AG08395 (cell line): ENCODE measurements around the gene VPS16.

Experiments
- DNase-seq: peaks from one replicate; pipeline ENCODE4 v3.0.0; 2012; ENCODE audit warnings: mixed read lengths, low spot score

Gene VPS16

DNA sequence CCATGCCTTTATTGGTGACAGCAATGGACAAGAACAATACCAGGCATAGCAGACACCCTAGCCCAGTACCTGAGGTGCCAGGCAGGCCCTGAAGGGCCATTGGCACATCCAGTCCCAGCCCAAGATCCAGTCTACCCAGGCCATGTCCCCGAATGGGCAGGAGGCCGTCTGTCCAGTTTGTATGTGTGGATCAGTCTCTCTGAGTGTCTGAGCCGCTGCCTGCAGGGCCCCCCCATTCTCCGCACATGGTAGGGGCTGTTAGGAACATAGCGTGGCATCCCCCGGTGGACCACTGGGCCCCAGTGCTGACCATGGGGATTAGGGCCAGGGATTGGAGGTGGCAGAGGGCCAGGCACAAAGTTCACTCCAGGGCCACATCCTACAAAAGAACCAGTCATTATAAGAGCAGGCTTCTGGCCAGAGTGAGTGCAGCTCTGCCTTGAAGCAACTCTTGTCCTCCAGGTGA lies 5.2 kb upstream of the VPS16 start:
- DNase-seq: no peak

DNA sequence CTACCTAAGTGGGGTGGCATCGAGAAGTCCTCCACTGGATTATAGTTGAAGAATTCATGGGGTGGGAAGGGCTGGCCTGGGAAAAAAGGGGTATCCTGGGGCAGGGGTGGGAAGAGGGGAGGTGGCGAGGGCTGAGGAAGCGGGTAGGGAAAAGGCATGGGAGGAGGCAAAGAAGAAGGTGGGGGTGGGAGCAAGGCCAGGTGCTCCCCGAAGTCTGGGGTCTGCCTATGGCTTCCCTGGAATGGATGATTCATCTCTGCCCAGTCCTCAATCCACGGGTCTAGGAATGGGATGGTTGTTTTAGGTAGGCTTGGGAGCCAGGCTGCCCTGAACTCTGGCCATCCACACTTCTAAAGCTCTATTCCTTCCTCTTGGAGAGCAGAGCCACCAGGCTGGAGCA lies 4.5 kb upstream of the VPS16 start:
- no peak for DNase-seq

DNA sequence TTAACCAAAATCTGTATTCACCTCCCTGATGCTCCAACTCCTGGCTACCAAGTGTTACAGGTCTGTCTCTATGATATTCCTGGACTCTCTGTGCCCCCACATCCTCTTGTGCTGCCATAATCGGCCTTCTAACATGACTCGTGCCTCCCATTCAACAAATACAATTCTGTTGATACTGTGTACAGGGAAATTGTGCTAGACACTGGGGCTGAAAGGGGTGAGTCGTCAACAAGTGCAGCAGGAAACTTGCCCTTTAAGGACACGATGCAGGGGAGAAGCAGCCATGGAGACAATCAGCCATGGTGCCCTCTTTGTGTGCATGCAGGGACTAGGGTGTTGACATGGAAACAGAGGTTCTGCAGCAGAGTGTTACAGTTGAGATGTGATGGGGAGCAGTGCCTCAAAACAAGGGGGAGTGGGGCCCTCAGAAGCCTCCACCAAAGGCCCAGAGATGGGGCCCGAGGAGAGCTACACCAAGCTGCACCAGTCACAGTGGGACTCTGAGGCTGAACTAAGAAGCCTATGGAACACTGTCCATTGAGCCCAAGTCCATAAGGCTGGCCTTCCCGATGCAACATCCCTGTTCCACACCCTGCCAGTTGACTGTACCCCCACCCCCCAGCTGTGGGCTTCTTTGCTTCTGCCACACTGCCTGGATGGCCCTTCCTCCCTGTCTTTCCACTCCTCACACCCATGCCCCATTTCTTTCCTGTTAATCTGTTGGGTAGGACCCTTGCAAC lies 3.2 kb upstream of the VPS16 start:
- DNase-seq: no peak

DNA sequence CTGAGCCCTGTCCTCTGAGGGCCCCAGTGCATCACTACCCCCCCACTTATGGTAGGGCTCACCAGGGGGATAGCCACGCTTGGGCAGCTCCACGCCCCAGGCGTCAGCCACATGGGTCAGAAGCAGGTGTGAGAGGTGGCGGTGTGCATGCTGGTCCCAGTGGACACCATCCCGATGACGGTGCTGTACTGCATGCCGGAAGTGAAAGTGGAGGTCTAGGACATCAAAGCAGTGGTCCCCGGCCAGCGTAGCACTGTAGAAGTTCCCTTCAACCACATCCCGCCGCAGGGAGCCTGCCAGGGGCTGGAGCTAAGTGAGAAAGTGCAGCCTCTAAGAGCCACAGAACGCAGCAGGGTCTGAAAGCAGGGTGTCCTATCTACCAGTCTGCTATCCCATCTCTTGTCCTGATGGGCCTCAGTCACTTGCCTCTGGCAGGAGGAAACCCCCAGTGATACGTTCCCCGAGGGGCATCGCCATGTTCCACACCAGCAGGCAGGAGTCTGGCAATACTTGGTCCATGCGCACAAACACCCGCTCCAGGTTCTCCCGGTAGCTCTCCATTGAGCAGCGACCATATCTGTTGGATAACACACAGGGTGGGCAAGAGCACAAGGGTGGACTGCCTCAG lies 2.3 kb upstream of the VPS16 start:
- DNase-seq: no peak

DNA sequence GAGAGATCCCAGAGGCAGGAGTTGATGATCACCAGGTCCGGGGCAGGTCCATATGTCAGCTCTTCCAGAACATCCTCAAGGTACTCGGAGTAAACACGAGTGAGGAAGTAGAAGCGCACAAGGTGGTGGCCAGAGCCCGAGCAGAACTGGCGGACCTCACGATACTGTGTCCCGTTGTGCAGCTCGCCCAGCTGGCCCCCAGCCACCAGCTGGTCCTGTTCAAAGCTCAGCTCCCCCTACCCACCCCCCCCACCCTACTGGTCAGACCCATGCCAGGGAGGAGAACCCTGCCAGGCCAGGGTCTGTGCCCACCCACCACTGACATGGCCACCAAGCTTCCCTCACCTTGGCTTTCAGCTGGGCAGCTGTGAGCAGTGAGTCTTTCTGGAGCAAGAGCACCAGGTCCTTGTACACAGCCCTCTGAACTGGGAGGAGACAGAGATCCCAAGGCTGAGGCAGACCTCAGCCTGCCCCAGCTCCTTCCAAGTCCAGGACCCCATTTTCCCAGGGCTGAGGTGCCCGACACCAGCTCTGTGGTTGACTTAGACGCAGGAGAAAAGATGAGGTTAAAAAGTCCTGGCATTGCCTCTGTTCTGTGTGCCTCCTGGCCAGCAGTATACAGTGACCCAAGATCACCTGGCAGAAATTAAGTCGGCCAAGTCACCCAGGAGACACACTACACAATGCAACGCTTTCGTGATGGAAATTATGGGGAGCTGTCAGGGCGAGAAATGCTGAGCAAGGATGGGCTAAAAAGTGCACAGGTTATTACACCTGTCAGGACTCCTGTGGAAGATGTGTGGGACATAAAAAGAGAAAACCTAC lies 1.5 kb upstream of the VPS16 start:
- DNase-seq: no peak

DNA sequence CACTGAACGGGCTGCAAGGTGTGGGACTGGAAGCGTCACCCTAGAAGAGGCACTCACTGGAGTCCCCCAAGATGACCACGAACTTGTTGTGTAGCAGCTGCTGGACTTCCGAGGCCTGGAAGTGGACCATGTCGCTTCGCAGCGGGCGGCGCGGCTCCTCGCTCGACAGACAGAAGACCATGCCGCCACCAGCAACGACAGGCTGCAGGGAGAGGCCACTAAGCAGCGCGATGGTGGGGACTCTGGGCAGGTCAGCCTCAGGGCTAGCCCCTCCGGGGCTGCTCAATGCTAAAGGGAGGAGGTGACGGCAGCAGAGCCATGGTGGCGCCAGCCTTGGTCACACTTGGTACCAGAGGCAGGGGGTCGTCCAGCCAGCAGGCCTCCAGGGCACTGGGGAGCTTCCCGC lies 810 bp upstream of the VPS16 start:
- no peak for DNase-seq

DNA sequence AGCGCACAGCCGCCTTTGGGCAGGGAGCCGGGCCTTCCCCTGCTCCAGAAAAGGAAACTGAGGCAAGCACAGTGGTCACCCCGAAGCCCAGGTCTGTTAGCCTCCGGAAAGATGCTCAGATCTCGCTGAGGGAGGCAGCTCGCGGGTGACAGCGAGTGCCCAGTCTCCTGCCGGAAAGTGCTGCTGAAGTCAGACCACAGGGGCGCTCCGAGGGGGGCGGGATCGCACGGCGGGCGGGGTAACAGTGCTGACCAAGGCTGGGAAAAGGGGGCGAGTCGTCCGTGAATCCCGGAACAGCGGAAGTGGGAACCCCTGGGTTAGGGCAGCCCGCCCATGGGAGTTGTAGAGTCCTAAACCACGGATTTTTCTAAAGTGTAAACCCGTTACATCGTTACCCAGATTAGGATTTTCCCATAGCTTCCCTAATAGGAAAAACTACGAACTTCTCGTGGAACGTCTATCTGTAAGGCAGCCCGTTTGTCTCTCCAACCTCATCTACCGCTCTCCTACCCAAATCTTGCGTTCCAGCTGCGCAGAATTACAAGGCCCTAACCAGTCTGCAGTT lies 504 bp downstream of the VPS16 start:
- peak; percentile 79 for DNase-seq

DNA sequence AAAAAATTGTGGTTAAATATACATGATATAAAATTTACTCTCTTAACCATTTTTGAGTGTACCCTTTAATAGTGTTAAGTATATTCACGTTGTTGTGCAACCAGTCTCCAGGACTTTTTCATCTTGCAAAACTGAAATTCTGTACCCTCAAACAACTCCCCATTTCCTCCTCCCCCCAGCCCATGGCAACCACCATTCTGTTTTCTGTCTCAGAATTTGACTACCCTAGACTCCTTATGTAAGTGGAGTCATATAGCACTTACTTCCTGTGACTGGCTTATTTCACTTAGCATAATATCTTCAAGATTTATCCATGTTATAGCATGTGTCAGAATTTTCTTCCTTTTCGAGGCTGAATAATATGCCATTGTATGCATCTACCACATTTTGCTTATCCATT lies 5.1 kb downstream of the VPS16 start:
- no peak for DNase-seq

DNA sequence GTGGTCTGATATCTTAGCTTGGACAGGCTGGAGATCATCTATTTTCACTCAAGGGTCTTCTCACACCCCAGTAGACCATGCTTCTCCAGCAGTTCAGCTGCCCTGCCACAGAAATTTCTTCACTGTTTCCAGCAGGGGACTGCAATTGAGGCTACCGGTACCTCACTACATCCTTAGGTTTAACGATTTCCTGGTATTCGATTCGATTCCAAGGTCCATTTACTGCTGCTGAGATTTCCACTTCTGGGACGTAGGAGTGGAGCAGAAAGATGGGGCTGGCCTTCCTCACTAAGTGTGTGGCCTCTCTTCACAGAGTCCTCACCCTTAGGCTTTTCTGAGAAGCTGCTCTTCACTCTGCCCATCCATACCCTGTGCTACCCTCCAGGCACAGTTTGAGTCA lies 6.2 kb downstream of the VPS16 start:
- DNase-seq: no peak

DNA sequence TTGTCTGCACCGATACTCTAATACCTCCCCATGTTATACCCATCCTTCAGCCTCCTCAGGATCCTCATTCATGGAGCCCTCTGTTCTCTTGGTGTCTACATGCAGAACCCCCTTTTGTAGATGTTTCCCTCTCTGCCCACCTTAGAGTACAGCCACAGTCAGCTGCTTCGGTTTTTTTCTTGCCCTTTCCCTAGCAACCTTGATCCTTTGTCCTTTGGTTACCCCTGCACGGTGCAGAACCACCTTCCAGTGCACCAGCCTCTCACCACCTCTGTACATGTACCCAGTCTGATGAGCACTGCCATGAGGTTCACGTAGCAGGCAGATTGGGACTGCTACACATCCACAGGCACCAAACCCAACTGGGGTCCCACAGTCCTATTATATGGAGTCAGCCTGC lies 7.3 kb downstream of the VPS16 start:
- DNase-seq: no peak

DNA sequence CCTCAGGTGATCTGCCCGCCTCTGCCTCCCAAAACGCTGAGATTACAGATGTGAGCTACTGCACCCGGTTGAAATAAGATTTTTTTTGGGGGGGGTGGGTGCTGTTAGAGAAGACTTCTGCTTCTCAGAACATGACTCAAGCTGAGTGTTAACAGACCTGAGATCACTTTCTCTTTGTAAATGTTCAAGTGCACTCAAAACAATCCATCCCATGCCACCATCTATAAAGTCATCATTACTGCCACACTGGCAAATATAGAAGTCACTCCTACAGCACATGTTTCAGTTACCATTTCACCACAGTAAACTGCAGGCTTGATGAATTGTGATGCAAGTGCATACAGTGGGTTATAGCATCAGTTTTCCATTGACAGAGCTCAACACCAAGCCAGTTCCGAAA lies 9.0 kb downstream of the VPS16 start:
- DNase-seq: no peak

DNA sequence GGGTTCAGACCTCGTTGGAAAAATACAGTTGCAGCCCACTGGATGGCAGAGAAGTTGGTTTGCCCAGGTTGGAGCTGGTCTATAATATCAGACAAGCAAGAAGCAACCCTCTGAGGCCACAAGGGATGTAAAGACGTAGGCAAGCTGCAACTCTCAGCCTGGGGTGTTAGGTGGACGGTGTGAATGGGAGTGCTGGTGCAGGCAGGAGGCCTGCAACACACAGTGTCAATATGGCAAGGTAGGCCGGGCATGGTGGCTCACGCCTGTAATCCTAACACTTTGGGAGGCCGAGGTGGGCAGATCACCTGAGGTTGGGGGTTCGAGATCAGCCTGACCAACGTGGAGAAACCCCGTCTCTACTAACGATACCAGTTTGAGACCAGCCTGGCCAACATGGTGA lies 10.5 kb downstream of the VPS16 start:
- no peak for DNase-seq

DNA sequence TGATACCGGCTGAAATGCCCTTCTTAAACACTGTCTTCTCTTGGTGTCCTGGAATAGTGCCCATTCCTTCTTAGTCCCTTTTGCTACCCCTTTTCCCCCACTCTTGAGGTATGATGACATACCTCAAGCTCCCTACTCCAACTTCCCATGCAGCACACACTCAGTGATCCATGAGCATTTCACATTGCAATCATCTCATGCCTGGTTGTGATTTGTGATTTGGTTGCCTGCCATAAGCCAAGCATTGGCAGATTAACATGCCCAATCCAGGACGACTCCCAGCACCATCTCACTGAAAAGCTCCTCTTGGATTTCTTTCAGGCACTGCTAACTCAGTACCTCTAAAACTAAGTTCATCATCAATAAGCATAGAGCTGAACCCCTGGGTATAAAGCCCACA lies 18.0 kb downstream of the VPS16 start:
- DNase-seq: no peak

DNA sequence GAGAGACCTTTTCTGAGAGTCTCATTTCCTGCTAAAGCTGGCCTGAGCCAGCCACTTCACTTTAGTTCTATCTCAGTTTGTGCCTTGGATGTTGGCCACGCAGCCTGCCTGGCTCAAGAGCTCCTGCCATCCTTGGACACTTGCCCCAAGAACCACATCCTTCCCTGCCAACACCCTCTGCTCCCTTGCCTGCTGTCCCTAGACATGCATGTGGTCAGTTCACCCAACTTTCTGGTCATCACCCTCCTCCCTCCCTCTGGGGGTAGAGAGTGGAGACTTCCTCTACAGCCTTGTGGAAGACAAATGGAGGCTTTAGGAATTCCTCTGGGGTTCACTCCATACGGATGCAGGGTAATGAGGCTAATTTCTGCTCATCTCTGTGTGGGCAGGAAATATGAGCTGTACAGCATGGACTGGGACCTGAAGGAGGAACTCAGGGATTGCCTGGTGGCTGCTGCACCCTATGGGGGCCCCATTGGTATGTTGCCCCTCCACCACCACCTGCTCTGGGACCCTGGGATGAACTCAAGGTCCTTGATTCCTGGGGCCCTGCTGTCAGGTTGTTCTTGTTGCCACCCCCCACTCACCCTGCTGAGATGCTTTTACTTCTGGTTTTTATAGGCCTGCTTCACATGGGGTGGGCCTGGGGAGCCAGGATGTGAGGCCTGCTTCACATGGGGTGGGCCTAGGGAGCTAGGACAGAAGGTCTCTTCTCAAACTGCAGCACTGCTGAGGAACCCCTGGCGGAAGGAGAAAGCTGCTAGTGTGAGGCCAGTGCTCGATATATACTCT lies 19.0 kb downstream of the VPS16 start:
- peak; percentile 86 for DNase-seq

DNA sequence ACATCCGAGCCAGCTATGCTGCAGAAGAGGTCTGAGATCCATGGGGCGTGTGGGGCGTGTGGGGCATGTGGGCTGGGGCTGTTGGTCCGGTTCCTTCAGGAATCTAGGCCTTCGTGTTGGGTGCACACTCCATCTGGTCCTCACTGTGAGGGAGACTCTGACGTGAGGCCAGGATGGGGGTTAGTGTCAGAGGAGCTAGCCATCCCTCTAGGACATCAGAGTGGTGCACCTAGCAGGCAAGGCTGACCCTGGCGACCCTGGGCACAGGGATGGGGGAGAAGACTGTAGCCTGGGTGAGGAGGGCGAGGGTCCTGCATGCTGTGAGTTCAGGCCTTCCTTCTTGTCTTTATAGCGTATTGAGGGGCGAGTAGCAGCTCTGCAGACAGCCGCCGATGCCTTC lies 24.1 kb downstream of the VPS16 start:
- DNase-seq: no peak

DNA sequence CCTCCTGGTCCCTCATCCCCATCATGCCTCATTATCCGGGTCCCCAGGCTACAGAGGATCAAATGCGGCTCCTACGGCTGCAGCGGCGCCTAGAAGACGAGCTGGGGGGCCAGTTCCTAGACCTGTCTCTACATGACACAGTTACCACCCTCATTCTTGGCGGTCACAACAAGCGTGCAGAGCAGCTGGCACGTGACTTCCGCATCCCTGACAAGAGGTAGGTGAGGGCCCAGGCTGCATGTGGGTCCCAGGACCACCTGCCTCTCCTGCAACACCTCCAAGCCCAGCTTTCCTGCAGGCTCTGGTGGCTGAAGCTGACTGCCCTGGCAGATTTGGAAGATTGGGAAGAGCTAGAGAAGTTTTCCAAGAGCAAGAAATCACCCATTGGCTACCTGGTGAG lies 24.6 kb downstream of the VPS16 start:
- no peak for DNase-seq

DNA sequence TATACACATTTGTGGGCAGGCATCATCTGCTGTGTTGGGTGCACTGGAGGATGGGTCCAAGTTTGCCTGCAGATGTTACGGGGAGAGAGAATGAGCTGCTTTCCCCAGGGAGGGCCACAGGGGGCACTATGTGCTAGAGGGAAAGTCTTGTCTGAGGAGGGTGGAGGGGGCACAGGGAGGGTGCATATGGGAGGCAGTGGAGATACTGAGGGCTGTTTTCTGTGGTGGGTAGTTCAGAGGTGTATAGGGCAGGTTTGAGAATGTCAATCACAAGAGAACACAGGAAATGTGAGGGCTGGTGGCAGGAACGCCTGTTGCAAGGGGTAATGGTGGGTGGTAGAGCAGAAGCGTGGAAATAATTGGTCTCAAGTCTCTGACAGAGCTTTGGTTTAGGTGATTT lies 25.1 kb downstream of the VPS16 start:
- no peak for DNase-seq

DNA sequence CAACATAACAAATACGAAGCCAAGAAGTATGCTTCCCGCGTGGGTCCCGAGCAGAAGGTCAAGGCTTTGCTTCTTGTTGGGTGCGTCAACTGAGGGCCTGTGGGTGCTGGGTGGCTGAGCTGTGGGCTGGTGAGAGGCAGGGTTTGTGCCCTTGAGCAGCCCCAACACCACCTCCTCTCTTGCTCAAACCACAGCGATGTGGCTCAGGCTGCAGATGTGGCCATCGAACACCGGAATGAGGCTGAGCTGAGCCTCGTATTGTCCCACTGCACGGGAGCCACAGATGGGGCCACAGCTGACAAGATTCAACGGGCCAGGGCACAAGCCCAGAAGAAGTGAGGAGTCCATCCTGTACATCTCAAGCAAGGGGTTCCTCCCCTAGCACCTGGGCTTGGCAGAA lies 25.7 kb downstream of the VPS16 start:
- no peak for DNase-seq

DNA sequence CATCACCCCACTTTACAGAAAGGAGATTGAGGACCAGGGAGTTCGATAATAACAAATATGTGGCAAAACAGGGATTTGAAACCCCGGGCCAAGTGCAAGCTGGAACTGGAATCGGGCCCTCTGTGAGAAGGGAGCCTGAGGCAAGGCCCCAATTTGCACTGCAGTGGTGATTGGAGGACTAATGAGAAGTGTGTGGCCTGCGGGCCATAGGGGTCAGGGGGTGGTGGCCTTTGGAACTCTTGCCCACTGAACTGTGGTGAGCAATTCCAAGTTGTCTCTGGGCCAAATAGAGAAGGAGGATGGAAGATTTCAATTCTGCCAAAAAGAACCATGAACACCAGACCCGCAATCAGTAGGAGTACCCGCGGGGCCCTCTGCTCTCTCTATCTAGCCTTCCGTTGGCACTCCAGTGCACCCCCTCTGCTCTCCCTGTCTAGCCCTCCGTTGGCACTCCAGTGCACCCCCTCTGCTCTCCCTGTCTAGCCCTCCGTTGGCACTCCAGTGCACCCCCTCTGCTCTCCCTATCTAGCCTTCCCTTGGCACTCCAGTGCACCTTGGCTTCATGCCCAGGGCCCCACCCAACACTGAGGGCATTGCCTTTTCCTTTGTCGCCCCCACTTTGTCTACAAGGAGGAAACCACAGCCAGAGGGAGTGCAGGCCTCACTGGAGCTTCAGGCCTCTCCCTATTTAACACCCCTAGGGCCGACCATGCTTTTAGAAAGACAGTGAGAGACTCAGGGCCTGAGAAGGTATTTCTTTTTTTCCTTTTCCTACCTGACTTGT lies 26.7 kb downstream of the VPS16 start:
- no peak for DNase-seq

DNA sequence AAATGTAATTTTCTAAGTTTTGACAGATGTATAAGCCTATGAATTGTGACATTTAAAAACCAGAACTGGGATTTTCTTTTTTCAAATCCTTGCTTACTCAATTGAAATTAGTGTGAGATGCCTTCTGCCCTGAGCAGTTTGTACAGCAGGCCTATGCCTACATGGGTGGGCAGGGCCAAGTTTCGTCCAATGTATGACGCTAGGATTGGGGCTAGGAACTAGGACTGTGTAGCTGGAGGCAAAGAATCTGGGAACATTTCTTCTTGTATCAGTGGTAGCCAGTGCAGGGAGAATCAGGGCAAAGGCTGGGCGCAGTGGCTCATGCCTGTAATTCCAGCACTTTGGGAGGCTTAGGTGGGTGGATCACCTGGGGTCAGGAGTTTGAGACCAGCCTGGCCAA lies 28.8 kb downstream of the VPS16 start:
- DNase-seq: no peak

DNA sequence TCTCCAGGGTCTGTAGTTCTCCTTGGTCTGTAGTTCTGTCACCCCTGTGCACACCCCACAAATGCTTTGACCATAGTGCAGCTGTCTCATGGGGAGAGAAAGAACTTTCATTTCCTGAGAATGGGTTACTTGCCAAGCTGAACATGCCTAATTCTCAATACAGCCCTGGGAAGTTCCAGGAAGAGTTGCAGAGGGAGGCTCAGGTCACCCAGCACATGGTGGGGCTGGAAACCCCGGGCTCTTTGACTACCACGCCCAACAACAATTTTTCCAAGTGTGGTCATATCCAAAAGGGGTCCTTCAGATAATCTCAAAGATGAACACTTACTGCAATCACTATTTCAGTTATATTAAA lies 30.5 kb downstream of the VPS16 start:
- no peak for DNase-seq
